GM12801 (cell line): Measurements from ENCODE around the gene UROS.

ENCODE experiments used
- CTCF ChIP-seq: IDR thresholded peaks from one replicate; pipeline ENCODE4 v1.5.1; 2011; ENCODE audit warnings: control low read depth; ENCODE audit not compliant: insufficient read length; ENCODE audit errors: extremely low read depth

The UROS gene

DNA sequence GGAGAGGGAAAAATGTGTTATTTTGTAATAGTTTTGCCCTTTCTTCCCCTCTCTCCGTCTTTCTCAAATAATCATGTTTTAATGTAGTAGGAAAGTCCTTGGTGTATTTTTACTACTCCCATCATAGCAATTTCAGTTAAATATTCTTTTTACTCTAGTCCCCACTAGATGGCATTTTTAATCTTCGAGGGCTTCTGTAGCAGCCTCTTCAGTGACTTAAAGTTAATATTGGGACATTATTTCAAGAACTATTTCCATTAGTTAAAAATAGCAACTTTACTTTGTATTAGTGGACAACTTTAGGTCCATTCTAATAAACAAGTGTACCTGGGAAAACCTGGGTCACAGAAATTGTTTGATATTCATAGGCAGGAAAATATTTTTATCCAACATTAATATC lies 80.6 kb downstream of the UROS start:
- TF ChIP-seq CTCF: no peak

DNA sequence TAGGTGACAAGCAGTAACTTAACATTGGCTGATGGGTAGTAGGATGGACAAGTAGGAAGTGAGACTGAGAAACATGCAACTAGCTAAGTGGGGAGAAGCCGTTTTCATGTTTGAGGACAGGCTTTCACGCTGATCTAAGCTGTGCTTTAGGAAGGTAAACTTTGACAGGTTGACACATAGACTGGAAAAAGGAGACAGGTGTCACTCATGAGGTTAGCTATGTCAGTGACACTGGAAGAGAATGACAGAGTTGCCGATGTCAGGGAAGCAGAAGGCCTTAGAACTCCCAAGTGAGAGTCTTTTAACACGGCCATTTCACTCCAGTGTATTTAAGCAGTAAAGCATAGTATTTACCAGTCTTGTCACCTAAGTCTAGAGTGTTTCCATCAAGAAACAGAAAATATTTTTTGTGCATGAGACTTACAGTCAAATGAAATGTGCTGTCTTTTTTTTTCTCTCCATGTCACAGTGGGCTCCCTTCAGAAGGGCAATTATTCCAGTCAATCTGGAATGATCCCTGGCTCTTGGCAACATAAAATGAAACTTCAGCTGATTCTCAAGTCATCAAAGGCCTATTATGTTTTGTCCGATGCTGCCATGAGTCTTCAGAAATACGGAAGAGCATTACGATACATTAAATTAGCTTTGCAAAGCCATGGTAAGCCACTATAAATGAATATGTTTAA lies 82.9 kb downstream of the UROS start:
- no peak for TF ChIP-seq CTCF
